Suppressor macrophage treated with lipopolysaccharide for 1 hour (primary cell): ENCODE data around the gene SYNDIG1.
"Not testable (repeated sequence)": the region's sequence is repeated elsewhere in the genome, so short reads cannot be mapped to it uniquely, and the experiment has no call there.

Source experiments
- DNase-seq, 3 donors: peaks; one replicate each; pipeline ENCODE4 v3.0.0-alpha.2; 2020 to 2022

SYNDIG1 gene

GRCh38 chr20:24616258-24617079, 147.0 kb downstream of the SYNDIG1 start:
- no peak for DNase-seq

GRCh38 chr20:24617080-24617432, 147.6 kb downstream of the SYNDIG1 start:
- DNase-seq = no peak

GRCh38 chr20:24617757-24618450, 148.5 kb downstream of the SYNDIG1 start:
- DNase-seq = no peak

- no peak for DNase-seq
Observed at GRCh38 chr20:24618739-24619138, 149.3 kb downstream of the SYNDIG1 start.

GRCh38 chr20:24619212-24619611, 149.8 kb downstream of the SYNDIG1 start:
- peak in 1 of 3 donors; percentile 6 for DNase-seq

- no peak for DNase-seq
Observed at GRCh38 chr20:24620937-24621519, 151.6 kb downstream of the SYNDIG1 start.

GRCh38 chr20:24622856-24623255, 153.4 kb downstream of the SYNDIG1 start:
- no peak for DNase-seq

GRCh38 chr20:24626141-24626540, 156.7 kb downstream of the SYNDIG1 start:
- not testable (repeated sequence) for DNase-seq

- no peak for DNase-seq
Observed at GRCh38 chr20:24627291-24627690, 157.9 kb downstream of the SYNDIG1 start.

- DNase-seq = peak in 2 of 3 donors; percentile 19 to 28
Observed at GRCh38 chr20:24627926-24628325, 158.5 kb downstream of the SYNDIG1 start.

GRCh38 chr20:24628985-24629384, 159.6 kb downstream of the SYNDIG1 start:
- no peak for DNase-seq

- no peak for DNase-seq
Observed at GRCh38 chr20:24629668-24630067, 160.2 kb downstream of the SYNDIG1 start.

GRCh38 chr20:24630486-24631172, 161.2 kb downstream of the SYNDIG1 start:
- DNase-seq = no peak

- DNase-seq = no peak
Observed at GRCh38 chr20:24631173-24631505, 161.7 kb downstream of the SYNDIG1 start.

- no peak for DNase-seq
Observed at GRCh38 chr20:24632581-24632980, 163.2 kb downstream of the SYNDIG1 start.

- DNase-seq = no peak
Observed at GRCh38 chr20:24633026-24633425, 163.6 kb downstream of the SYNDIG1 start.

- DNase-seq = no peak
Observed at GRCh38 chr20:24633521-24633920, 164.1 kb downstream of the SYNDIG1 start.

- peak; percentile 48 to 60 (median 49) for DNase-seq
Observed at GRCh38 chr20:24634855-24635254, 165.4 kb downstream of the SYNDIG1 start.

- no peak for DNase-seq
Observed at GRCh38 chr20:24636626-24637025, 167.2 kb downstream of the SYNDIG1 start.

GRCh38 chr20:24637087-24637486, 167.7 kb downstream of the SYNDIG1 start:
- DNase-seq = no peak

GRCh38 chr20:24637941-24638340, 168.5 kb downstream of the SYNDIG1 start:
- no peak for DNase-seq

- no peak for DNase-seq
Observed at GRCh38 chr20:24638591-24639548, 169.4 kb downstream of the SYNDIG1 start.
